AG04450 (cell line): ENCODE data around the gene MYO5A. TPM values are rescaled to one million over a fixed set of nuclear protein-coding genes. Genes with fewer than 3 reads are reported as not detected.

ENCODE experiments used
- CTCF ChIA-PET: fragments of 300-600, 350-600 bp; formaldehyde crosslinking; extraction: SDS; loops from one replicate; lab custom pipeline; 2022; ENCODE audit warnings: antibody characterized with exemption, inconsistent platforms; lab: Charles Lee
- POLR2A ChIA-PET: fragments of 350-600 bp; formaldehyde crosslinking; extraction: SDS; loops from one replicate; lab custom pipeline; 2021; ENCODE audit warnings: antibody characterized with exemption, inconsistent platforms; lab: Yijun Ruan, JAX
- DNase-seq: peaks from one replicate; pipeline ENCODE4 v3.0.0-alpha.2; 2011; ENCODE audit warnings: low read depth, low spot score
- H3K27ac ChIP-seq: one replicate; pipeline ENCODE4 v1.5.1; 2012; ENCODE audit warnings: low read depth, low read length, control low read depth
- H3K27me3 ChIP-seq: one replicate; pipeline ENCODE4 v1.6.0; 2012; ENCODE audit warnings: low read length; ENCODE audit not compliant: control insufficient read depth, insufficient read depth
- H3K4me3 ChIP-seq: 2 replicates; pipeline ENCODE4 v1.5.1; 2011; ENCODE audit warnings: mild to moderate bottlenecking, low read depth, low read length, control low read depth
- H3K9me3 ChIP-seq: 2 replicates; pipeline ENCODE4 v1.5.1; 2012; ENCODE audit warnings: low read length; ENCODE audit not compliant: control insufficient read depth, insufficient read depth
- CTCF ChIP-seq: IDR thresholded peaks from 2 replicates; pipeline ENCODE4 v1.5.1; 2011; ENCODE audit warnings: low read depth, low read length, control low read depth, inconsistent platforms
- polyA plus RNA-seq: library from polyadenylated mRNA; depleted of rRNA; stranded (reverse); fragments of >200 nt; gene quantifications from 2 replicates; pipeline ENCODE4 v1.2.3, GENCODE V29; 2011

The MYO5A gene
- polyA plus RNA-seq, 1 experiment = 37.2 TPM

DNA sequence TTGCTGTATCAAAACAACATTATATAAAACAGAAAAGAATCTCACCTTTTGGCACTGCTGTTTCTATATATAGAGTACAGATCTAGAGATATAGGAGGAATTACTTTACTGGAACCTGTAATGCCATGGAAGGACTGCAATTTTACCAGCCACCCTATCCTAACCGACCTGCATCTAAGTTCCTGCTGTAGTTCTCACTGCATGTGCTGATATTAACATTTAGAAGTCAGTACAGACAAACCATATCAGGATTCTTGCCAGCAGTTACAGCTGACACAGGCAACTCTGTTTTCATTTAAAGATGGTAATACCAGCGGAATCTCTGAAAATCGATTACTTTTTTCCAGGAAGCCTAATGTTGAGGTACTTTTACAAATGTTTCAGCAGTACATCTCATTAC is 159.7 kb downstream of the MYO5A start:
- TF ChIP-seq CTCF = no peak
- ChIA-PET CTCF (no interaction called here), POLR2A (no interaction called here)
- no peaks in the 10 kb centered on the region for H3K9me3 ChIP-seq
- no peak overlapping the region for H3K4me3 ChIP-seq
- DNase-seq = no peak
- H3K27ac ChIP-seq = no peak overlapping the region
- no peaks in the 10 kb centered on the region for H3K27me3 ChIP-seq

- no peaks in the 10 kb centered on the region for H3K9me3 ChIP-seq
- ChIA-PET POLR2A (no interaction called here), CTCF (no interaction called here)
- no peaks in the 10 kb centered on the region for H3K27me3 ChIP-seq
- no peak overlapping the region for H3K4me3 ChIP-seq
- no peak for TF ChIP-seq CTCF
- DNase-seq = no peak
- H3K27ac ChIP-seq = no peak overlapping the region
Observed at GRCh38 chr15:52368402-52368801, 160.3 kb downstream of the MYO5A start.

DNA sequence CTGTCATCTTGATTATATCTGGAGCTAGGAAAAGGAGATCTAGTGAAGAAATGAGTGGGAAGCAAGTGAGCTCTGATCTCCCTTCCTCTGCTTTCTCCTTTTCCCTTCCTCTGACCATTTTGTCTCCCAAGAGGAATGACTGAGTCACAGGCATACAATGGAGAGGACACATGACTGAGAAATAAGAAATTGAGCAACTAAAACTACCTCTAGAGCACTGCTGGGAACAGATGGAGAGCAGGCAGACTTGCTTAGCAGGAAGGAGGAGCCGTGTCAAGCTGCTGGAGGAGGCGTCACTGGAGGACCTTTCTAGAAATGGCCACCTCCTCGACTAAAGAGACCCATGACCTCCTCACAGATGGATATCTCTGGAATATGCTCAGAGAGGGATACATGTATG is 166.2 kb downstream of the MYO5A start:
- no peak for DNase-seq
- Histone ChIP-seq H3K9me3 (no peaks in the 10 kb centered on the region), H3K27ac (no peak overlapping the region), H3K27me3 (no peaks in the 10 kb centered on the region), H3K4me3 (no peak overlapping the region)
- ChIA-PET CTCF (interaction anchor here (1.3 kb wide), 1 partner anchor 106 kb away, joined by 4 read pairs; no protein-coding TSS in a partner anchor), POLR2A (no interaction called here)
- TF ChIP-seq CTCF = no peak

DNA sequence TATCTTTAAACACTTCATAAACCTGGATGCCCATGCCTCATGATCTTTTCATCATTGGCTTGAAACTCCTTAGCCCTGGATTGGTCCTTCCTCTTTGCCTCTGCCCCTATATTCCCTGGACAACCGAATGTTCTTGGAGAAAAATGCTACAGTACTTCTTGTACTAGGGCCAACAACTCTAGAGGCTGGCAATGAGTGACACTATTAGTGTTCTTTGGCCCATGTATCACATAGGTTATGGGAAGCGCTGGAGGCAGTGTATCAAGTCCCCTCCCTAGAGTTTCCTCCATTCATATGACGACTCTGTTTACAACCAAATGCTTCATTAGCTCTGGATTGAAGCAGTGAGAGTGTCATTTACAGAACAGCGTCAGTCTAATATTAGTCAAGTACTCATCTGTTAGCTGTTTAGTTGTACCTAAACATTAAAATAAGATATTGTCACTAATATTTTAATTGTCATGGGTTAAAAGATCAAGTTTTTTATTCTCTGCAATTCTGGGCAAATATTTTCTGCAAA is 166.6 kb downstream of the MYO5A start:
- CTCF ChIA-PET = interaction anchor here (1.3 kb wide), 1 partner anchor 106 kb away, joined by 4 read pairs; no protein-coding TSS in a partner anchor

More for the DNA sequence above, 166.6 kb downstream of the MYO5A start:
- Histone ChIP-seq H3K27me3 (no peaks in the 10 kb centered on the region), H3K9me3 (no peaks in the 10 kb centered on the region), H3K4me3 (no peak overlapping the region), H3K27ac (no peak overlapping the region)
- DNase-seq = no peak
- no peak for TF ChIP-seq CTCF
- POLR2A ChIA-PET = no interaction called here
